Measurements from ENCODE around the gene ABCC5.

GRCh38 chr3:184042617-184043016, 24.9 kb upstream of the ABCC5 start:
- TF ChIP-seq CTCF (conservative IDR thresholded peaks at IDR 0.05; ENCODE audit: low read length) (no peak), EZH2phosphoT487 (IDR thresholded peaks at IDR 0.05; ENCODE audit: borderline replicate concordance) (no peak)

All from Loucy (cell line).